ENCODE measurements around the gene SIDT2.

DNA sequence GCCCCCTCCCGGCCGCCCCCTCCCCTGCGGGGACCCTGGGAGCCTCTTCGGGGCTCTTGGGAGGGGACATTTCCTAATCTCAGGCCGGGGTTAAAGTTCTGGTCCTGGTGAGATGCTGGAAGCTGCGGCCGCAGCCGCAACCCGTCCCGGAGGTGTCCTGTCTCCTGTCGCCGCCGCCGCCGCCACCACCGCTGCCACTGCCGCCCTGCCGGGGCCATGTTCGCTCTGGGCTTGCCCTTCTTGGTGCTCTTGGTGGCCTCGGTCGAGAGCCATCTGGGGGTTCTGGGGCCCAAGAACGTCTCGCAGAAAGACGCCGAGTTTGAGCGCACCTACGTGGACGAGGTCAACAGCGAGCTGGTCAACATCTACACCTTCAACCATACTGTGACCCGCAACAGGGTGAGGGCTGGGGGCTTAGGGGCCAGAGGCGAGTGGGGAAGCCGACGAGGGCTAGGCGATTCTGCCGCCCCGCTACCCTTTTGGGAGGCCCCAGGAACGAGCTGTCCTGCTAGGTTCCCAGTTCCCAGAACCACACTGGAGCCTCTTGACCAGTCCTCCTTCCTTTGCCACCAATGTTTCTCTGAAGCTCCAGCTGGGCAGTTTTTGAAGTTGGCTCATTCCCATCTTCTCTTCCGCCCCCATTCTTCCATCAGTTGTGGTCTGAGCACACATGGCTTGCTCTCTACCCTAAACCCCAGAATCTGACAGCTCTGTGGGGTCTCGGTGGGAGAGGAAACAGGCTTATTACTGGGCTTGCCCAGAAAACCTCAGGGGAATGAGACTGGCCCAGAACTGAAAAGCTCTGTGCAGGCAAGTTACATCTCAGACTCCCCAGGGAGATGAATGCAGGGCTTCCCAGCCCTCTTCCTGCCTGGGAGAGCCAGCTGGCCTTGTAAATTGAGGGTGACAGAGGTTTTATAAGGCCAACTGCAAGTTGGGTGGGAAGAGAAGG is 781 bp downstream of the SIDT2 start:
- no peak for TF ChIP-seq ZNF274 (IDR thresholded peaks at IDR 0.05; ENCODE audit: low read depth, low read length)
- TF ChIP-seq YY1 (IDR thresholded peaks at IDR 0.05; ENCODE audit: insufficient read depth, insufficient read length) = no peak

All from NT2/D1 (cell line).